ENCODE results near the gene ANGPTL4. TPM values are rescaled to one million over a fixed set of nuclear protein-coding genes. Genes with fewer than 3 reads are reported as not detected.
"Not testable (repeated sequence)": the region's sequence is repeated elsewhere in the genome, so short reads cannot be mapped to it uniquely, and the experiment has no call there.

The ANGPTL4 gene
- total and polyA plus RNA-seq, 5 donors, result 5.9 to 89.3 (median 8.5) TPM

DNA sequence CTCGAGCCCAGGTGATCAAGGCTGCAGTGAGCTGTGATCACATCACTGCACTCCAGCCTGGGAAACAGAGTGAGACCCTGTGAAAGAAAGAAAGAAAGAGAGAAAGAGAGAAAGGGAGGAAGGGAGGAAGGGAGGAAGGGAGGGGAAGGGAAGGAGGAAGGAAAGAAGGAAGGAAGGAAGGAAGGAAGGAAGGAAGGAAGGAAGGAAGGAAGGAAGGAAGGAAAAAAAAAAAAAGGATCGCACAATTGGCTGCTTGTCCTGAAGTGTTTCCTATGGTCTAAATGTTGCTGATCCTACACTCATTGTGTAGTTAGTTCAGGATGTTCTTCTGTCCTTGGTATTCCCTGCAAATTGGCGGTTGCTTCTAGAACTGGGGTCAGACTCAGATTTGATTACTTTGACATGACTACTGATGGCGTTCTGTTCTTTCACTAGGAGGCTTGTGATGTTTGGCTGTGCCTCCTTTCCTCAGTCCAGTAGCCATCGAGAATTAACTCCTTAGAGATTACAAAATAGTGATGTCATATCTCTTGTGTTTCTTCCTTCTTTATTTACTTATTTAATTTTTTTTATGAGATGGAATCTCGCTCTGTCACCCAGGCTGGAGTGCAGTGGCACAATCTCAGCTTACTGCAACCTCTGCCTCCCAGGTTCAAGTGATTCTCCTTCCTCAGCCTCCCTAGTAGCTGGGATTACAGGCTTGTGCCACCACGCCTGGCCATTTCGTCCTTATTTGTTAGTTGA lies 14.2 kb upstream of the ANGPTL4 start:
- DNase-seq; H3K27ac ChIP-seq (ENCODE audit: low read length); H3K4me1 ChIP-seq (ENCODE audit: control insufficient read depth, insufficient read depth, low read length); H3K27me3 ChIP-seq (ENCODE audit: control insufficient read depth, insufficient read depth); H3K4me3 ChIP-seq (ENCODE audit: low read length); ATAC-seq; H3K9me3 ChIP-seq (ENCODE audit: control insufficient read depth, low read length): not testable (repeated sequence)
- WGBS, result 57% methylated on average over 8 of the region's 8 CpGs
- intact Hi-C loops (cut with DNase I), result loop anchor here in 3 of 4 donors (5.0 kb wide), 3 partner anchors 48 to 228 kb away; partner anchors contain the start of gene MYO1F (in 1 of the 3)

- no peaks in the 10 kb centered on the region for H3K27me3 ChIP-seq (ENCODE audit: control insufficient read depth, insufficient read depth)
- WGBS, result 34% methylated on average over 10 of the region's 10 CpGs
- H3K9me3 ChIP-seq (ENCODE audit: control insufficient read depth, low read length), result no peaks in the 10 kb centered on the region
- intact Hi-C loops (cut with DNase I), result loop anchor here in 3 of 4 donors (5.0 kb wide), 3 partner anchors 45 to 225 kb away; partner anchors contain the start of gene MYO1F (in 1 of the 3)
- peak; percentile 7 to 28 for ATAC-seq
- DNase-seq, result peak in 2 of 3 donors; percentile 43 to 48
- no peak overlapping the region for H3K4me3 ChIP-seq (ENCODE audit: low read length)
- peaks cover 9% of the 10 kb centered on the region for H3K4me1 ChIP-seq (ENCODE audit: control insufficient read depth, insufficient read depth, low read length)
- no peak overlapping the region for H3K27ac ChIP-seq (ENCODE audit: low read length)
Measured at GRCh38 chr19:8352134-8352827, 11.7 kb upstream of the ANGPTL4 start.

DNA sequence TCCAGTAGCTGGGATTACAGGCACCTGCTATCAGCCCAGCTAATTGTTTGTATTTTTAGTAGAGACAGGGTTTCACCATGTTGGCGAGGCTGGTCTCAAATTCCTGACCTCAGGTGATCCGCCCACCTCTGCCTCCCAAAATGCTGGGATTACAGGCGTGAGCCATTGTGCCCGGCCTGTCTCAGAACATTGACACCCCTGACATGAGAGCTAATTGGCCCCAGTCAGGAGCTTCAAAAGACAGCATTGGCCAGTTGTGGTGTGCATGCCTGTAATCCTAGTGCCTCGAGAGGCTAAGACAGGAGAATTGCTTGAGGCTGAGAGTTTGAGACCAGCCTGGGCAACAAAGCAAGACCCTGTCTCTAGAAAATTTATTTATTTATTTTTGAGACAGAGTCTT lies 11.1 kb upstream of the ANGPTL4 start:
- H3K4me3 ChIP-seq (ENCODE audit: low read length); H3K9me3 ChIP-seq (ENCODE audit: control insufficient read depth, low read length); ATAC-seq: not testable (repeated sequence)

GRCh38 chr19:8355631-8356402 lies 8.1 kb upstream of the ANGPTL4 start:
- Histone ChIP-seq H3K9me3 (ENCODE audit: control insufficient read depth, low read length) (no peaks in the 10 kb centered on the region), H3K4me1 (ENCODE audit: control insufficient read depth, insufficient read depth, low read length) (peaks cover 7% of the 10 kb centered on the region), H3K4me3 (ENCODE audit: low read length) (no peak overlapping the region), H3K27ac (ENCODE audit: low read length) (no peak overlapping the region), H3K27me3 (ENCODE audit: control insufficient read depth, insufficient read depth) (no peaks in the 10 kb centered on the region)
- ATAC-seq (peak; percentile 48 to 89), DNase-seq (peak in 1 of 3 donors; percentile 64)
- WGBS, result 69% methylated on average over 6 of the region's 6 CpGs
- intact Hi-C loops (cut with DNase I), result loop anchor here in 2 of 4 donors (2.0 to 5.0 kb wide), 2 partner anchors 36 to 43 kb away; partner anchors contain the start of gene RAB11B (in 1 of the 2)

More for the DNA sequence above, 11.1 kb upstream of the ANGPTL4 start:
- not testable (repeated sequence) for H3K27me3 ChIP-seq (ENCODE audit: control insufficient read depth, insufficient read depth); DNase-seq; H3K4me1 ChIP-seq (ENCODE audit: control insufficient read depth, insufficient read depth, low read length); H3K27ac ChIP-seq (ENCODE audit: low read length)
- 66% methylated on average over 5 of the region's 5 CpGs for WGBS
- intact Hi-C loops (cut with DNase I), result loop anchor here in 3 of 4 donors (5.0 kb wide), 3 partner anchors 44 to 224 kb away; partner anchors contain the start of gene MYO1F (in 1 of the 3)

- WGBS, result 75% methylated on average over 4 of the region's 4 CpGs
- intact Hi-C loops (cut with DNase I), result loop anchor here in 1 of 4 donors (5.0 kb wide), 1 partner anchor 35 kb away; the partner anchor contains the start of gene RAB11B
Measured at GRCh38 chr19:8357007-8357521, 6.9 kb upstream of the ANGPTL4 start.

DNA sequence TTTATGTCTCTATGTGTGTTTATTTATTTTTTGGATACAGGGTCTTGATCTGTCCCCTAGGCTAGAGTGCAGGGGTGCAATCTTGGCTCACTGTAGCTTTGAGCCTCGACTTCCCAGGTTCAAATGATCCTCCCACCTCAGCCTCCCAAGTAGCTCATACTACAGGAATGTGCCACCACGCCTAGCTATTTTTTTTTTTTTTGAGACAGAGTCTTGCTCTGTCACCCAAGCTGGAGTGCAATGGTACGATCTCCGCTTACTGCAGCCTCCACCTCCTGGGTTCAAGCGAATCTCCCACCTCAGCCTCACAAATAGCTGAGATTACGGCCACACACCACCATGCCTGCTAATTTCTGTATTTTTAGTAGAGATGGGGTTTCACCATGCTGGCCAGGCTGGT lies 5.0 kb upstream of the ANGPTL4 start:
- 88% methylated on average over 6 of the region's 6 CpGs for WGBS

More at GRCh38 chr19:8357007-8357521, 6.9 kb upstream of the ANGPTL4 start:
- DNase-seq (no peak), ATAC-seq (no peak)
- no peaks in the 10 kb centered on the region for H3K9me3 ChIP-seq (ENCODE audit: control insufficient read depth, low read length)
- H3K27me3 ChIP-seq (ENCODE audit: control insufficient read depth, insufficient read depth), result no peaks in the 10 kb centered on the region
- peaks cover 7% of the 10 kb centered on the region for H3K4me1 ChIP-seq (ENCODE audit: control insufficient read depth, insufficient read depth, low read length)
- no peak overlapping the region for H3K27ac ChIP-seq (ENCODE audit: low read length)
- H3K4me3 ChIP-seq (ENCODE audit: low read length), result no peak overlapping the region

DNA sequence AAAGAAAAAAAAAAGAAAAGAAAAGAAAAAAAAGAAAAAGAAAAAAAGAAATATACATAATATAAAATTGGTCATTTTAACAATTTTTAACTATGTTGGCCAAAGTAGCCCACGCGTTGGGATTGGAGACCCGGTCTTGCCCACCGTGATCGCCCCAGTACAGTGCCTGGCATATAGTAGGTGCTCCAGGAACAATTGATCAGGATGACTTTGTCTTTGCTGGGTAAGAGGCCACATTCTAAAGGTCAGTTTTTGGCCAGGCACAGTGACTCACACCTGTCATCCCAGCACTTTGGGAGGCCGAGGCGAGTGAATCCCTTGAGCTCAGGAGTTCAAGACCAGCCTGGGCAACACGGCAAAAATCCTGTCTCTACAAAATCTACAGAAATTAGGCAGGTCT lies 3.8 kb upstream of the ANGPTL4 start:
- DNase-seq, result no peak
- 87% methylated on average over 8 of the region's 8 CpGs for WGBS

More for the DNA sequence above, 5.0 kb upstream of the ANGPTL4 start:
- peaks cover 12% of the 10 kb centered on the region for H3K4me1 ChIP-seq (ENCODE audit: control insufficient read depth, insufficient read depth, low read length)
- no peaks in the 10 kb centered on the region for H3K27me3 ChIP-seq (ENCODE audit: control insufficient read depth, insufficient read depth)
- H3K9me3 ChIP-seq (ENCODE audit: control insufficient read depth, low read length), result no peaks in the 10 kb centered on the region
- DNase-seq (no peak), ATAC-seq (no peak)
- H3K27ac ChIP-seq (ENCODE audit: low read length), result no peak overlapping the region
- H3K4me3 ChIP-seq (ENCODE audit: low read length), result no peak overlapping the region
- intact Hi-C loops (cut with DNase I), result loop anchor here in 1 of 4 donors (5.0 kb wide), 1 partner anchor 33 kb away; the partner anchor contains the start of gene RAB11B

DNA sequence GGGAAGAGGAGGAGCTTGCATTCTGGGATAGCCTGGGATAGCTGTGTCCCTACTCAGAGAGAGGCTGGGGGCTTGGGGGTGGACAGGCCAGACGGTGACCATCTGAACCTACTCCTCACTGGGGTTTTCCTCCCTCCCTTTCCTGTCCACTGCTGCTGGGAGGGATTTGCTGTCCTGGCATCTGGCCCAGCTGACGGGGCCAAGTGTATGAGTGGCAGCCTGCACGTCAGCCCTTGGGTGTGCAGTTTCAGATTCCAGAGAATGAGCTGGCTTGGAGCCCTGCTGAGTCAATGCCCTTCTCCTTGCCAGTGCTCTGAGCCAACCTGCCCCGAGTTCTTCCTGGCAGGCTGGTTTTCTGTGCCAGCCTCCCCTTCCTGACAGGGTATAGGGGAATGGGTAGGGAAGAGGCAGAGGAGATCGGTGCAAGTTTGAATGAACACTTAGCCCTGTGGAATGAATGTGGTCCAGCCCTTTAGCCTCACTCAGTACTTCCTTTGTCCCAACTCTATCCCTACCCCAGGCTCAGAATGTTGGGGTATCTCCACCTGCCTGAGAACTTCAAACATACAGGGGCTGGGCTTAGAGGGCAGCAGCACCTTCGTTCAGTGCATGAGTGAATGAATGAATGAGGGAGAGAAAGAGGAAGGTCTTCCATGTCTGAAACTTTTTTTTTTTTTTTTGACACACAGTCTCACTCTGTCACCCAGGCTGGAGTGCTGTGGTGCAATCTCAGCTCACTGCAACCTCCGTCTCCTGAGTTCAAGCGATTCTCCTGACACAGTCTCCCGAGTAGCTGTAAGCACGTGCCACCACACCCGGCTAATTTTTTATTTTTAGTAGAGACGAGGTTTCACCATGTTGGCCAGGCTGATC lies 1.8 kb upstream of the ANGPTL4 start:
- H3K4me3 ChIP-seq (ENCODE audit: low read length), result no peak overlapping the region
- peak overlapping the region; percentile 97 for H3K27ac ChIP-seq (ENCODE audit: low read length)
- H3K9me3 ChIP-seq (ENCODE audit: control insufficient read depth, low read length), result no peaks in the 10 kb centered on the region
- H3K27me3 ChIP-seq (ENCODE audit: control insufficient read depth, insufficient read depth), result no peaks in the 10 kb centered on the region
- peak; percentile 97 to 98 (median 98) for DNase-seq
- WGBS, result 33% methylated on average over 12 of the region's 12 CpGs
- intact Hi-C loops (cut with DNase I), result loop anchor here in 1 of 4 donors (5.0 kb wide), 1 partner anchor 35 kb away; no protein-coding TSS in a partner anchor
- ATAC-seq, result peak; percentile 79 to 87
- H3K4me1 ChIP-seq (ENCODE audit: control insufficient read depth, insufficient read depth, low read length), result peaks cover 12% of the 10 kb centered on the region

More for the DNA sequence above, 3.8 kb upstream of the ANGPTL4 start:
- Histone ChIP-seq H3K27ac (ENCODE audit: low read length) (no peak overlapping the region), H3K4me1 (ENCODE audit: control insufficient read depth, insufficient read depth, low read length) (peaks cover 9% of the 10 kb centered on the region), H3K9me3 (ENCODE audit: control insufficient read depth, low read length) (no peaks in the 10 kb centered on the region), H3K4me3 (ENCODE audit: low read length) (no peak overlapping the region), H3K27me3 (ENCODE audit: control insufficient read depth, insufficient read depth) (no peaks in the 10 kb centered on the region)
- intact Hi-C loops (cut with DNase I), result loop anchor here in 1 of 4 donors (5.0 kb wide), 1 partner anchor 37 kb away; no protein-coding TSS in a partner anchor
- ATAC-seq, result no peak

DNA sequence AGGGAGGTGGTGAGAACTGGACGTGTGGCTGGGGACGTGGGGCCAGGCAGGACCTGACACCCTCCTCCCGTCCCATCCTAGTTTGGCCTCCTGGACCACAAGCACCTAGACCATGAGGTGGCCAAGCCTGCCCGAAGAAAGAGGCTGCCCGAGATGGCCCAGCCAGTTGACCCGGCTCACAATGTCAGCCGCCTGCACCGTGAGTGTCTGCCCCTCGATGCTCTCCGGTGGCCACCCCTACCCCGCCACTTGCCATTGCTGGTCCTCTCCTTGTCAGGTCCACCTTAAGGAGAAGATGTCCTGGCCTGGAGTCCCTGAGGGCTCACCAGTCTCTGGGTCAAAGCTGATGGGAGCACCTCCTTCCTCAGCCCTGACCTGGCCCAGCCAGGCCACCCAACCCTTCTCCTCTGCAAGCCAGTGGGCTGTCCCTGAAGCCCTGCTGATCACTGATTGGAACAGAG lies 2.2 kb downstream of the ANGPTL4 start:
- DNase-seq, result peak in 2 of 3 donors; percentile 35 to 61
- H3K27ac ChIP-seq (ENCODE audit: low read length), result peak overlapping the region; percentile 10
- intact Hi-C loops (cut with DNase I), result no loop called here
- no peak overlapping the region for H3K4me3 ChIP-seq (ENCODE audit: low read length)
- no peaks in the 10 kb centered on the region for H3K27me3 ChIP-seq (ENCODE audit: control insufficient read depth, insufficient read depth)
- H3K9me3 ChIP-seq (ENCODE audit: control insufficient read depth, low read length), result no peaks in the 10 kb centered on the region
- 92% methylated on average over 11 of the region's 11 CpGs for WGBS
- peaks cover 23% of the 10 kb centered on the region for H3K4me1 ChIP-seq (ENCODE audit: control insufficient read depth, insufficient read depth, low read length)
- no peak for ATAC-seq
